RWPE2 (cell line): Measurements from ENCODE around the gene IQGAP2.

Source experiments
- ATAC-seq: fragments of 200-7000 bp; cut with Tn5 transposase; 3 replicates; pipeline ENCODE4 v1.9.1; 2021; ENCODE audit warnings: low read depth
- DNase-seq: peaks from one replicate; pipeline ENCODE4 v3.0.0-alpha.2; 2020; ENCODE audit warnings: low spot score
- H3K27ac ChIP-seq: fragments of 450-650 bp; 2 replicates; pipeline ENCODE4 v1.5.1; 2017; ENCODE audit warnings: mild to moderate bottlenecking; ENCODE audit not compliant: poor library complexity, severe bottlenecking
- H3K27me3 ChIP-seq: fragments of 250-450 bp; sonication (Bioruptor Pico); 2 replicates; pipeline ENCODE4 v1.5.1; 2021; ENCODE audit warnings: mild to moderate bottlenecking, moderate library complexity; ENCODE audit not compliant: insufficient read depth, poor library complexity, severe bottlenecking
- H3K36me3 ChIP-seq: fragments of 250-450 bp; sonication (Bioruptor Pico); 2 replicates; pipeline ENCODE4 v1.5.1; 2020; ENCODE audit warnings: low read depth, mild to moderate bottlenecking, moderate library complexity
- H3K4me1 ChIP-seq: fragments of 250-450 bp; sonication (Bioruptor Pico); 2 replicates; pipeline ENCODE4 v1.5.1; 2021; ENCODE audit warnings: mild to moderate bottlenecking, moderate library complexity; ENCODE audit not compliant: insufficient read depth, poor library complexity, severe bottlenecking
- H3K4me3 ChIP-seq: fragments of 250-450 bp; sonication (Bioruptor Pico); 2 replicates; pipeline ENCODE4 v1.5.1; 2021; ENCODE audit warnings: mild to moderate bottlenecking, moderate library complexity; ENCODE audit not compliant: severe bottlenecking
- H3K9me3 ChIP-seq: fragments of 250-450 bp; sonication (Bioruptor Pico); 2 replicates; pipeline ENCODE4 v1.5.1; 2021; ENCODE audit warnings: mild to moderate bottlenecking, moderate library complexity; ENCODE audit not compliant: severe bottlenecking
- TF ChIP-seq, protein P1 (sequence below): fragments of 450-650 bp; IDR thresholded peaks from one replicate; pipeline ENCODE4 v1.5.1; 2017; ENCODE audit warnings: mild to moderate bottlenecking, moderate library complexity; ENCODE audit not compliant: poor library complexity, severe bottlenecking

Gene IQGAP2

DNA sequence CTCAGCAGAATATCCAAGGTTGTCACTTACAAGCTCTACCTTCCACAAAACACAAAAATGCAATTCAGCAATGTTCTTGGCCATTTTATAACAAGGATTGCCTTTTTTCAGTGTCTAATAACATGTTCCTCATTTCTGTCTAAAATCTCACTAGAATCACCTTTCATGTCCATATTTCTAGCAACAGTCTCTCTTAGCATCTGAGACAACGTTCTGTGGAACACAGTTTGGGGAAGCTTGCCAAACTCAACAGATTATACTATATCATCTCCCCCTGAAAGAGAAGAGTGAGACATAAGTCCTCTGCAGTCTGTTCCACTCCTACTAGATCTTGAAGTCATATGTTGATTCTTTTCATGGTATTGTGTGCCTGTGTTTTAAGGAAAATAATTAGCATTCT is 149.5 kb downstream of the IQGAP2 start:
- Histone ChIP-seq H3K27ac (no peak overlapping the region), H3K4me3 (no peak overlapping the region), H3K4me1 (no peaks in the 10 kb centered on the region), H3K27me3 (no peaks in the 10 kb centered on the region), H3K36me3 (no peaks in the 10 kb centered on the region), H3K9me3 (no peaks in the 10 kb centered on the region)
- no peak for ATAC-seq
- TF ChIP-seq, protein P1, sequence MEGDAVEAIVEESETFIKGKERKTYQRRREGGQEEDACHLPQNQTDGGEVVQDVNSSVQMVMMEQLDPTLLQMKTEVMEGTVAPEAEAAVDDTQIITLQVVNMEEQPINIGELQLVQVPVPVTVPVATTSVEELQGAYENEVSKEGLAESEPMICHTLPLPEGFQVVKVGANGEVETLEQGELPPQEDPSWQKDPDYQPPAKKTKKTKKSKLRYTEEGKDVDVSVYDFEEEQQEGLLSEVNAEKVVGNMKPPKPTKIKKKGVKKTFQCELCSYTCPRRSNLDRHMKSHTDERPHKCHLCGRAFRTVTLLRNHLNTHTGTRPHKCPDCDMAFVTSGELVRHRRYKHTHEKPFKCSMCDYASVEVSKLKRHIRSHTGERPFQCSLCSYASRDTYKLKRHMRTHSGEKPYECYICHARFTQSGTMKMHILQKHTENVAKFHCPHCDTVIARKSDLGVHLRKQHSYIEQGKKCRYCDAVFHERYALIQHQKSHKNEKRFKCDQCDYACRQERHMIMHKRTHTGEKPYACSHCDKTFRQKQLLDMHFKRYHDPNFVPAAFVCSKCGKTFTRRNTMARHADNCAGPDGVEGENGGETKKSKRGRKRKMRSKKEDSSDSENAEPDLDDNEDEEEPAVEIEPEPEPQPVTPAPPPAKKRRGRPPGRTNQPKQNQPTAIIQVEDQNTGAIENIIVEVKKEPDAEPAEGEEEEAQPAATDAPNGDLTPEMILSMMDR, result no peak
- no peak for DNase-seq

DNA sequence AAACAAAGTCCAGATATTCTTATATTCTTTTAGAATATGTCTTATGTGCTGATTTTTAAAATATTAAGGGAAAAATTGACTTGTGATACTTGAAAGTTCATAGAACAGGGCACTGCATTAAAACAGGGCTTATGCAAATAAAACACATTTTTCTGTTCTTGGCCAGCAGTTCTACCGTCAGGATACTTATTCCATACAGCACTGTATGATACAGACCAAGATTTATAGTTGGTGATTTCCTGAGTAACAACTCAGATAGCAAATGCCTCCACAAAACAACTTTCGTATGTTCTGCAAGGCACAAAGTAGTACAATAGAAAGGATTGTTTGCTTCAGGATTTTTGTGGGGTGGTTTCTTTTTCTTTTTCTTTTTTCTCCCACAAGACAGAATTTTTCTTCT is 150.2 kb downstream of the IQGAP2 start:
- H3K4me1 ChIP-seq, result no peaks in the 10 kb centered on the region
- H3K9me3 ChIP-seq, result no peaks in the 10 kb centered on the region
- DNase-seq (no peak), ATAC-seq (no peak)
- H3K36me3 ChIP-seq, result no peaks in the 10 kb centered on the region
- no peak overlapping the region for H3K27ac ChIP-seq
- TF ChIP-seq, protein P1, result no peak
- H3K27me3 ChIP-seq, result no peaks in the 10 kb centered on the region
- no peak overlapping the region for H3K4me3 ChIP-seq

DNA sequence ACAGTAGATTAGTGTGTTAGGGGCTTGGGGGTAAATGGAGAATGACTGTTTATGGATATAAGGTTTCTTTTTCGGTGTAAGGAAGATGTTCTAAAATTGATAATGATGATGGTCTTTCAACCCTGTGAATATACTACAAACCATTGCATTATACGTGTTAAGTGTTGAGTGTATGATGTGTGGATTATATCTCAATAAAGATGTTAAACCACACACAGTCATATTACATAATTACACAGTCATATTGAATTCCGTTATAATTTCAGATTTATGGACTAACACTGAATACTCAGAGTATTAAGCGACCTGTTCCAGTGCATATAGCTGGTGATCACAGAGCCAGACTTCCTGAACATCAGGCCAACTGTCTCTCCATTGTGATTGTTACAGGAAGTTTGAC is 152.0 kb downstream of the IQGAP2 start:
- H3K36me3 ChIP-seq, result no peaks in the 10 kb centered on the region
- no peak overlapping the region for H3K27ac ChIP-seq
- TF ChIP-seq, protein P1, result no peak
- H3K9me3 ChIP-seq, result no peaks in the 10 kb centered on the region
- no peak overlapping the region for H3K4me3 ChIP-seq
- no peaks in the 10 kb centered on the region for H3K4me1 ChIP-seq
- no peak for DNase-seq
- H3K27me3 ChIP-seq, result no peaks in the 10 kb centered on the region
- no peak for ATAC-seq

DNA sequence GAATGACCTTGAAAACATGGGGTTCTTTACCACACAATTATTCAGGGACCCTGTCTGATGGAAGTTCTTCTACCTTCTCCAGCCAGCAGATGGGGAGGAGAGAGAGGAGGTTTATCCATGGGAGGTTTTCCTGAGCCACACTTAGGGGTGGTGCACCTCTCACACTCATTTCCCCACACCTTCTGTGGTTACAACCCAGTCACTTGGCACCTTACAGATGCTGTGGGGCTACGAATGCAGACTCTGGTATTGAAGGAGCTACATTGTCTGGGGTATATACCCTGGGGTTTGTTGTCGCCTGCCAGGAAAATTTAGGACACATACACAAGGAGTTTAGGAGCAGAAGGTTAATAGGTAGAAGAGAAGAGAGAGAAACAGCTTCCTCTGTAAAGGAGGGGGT is 152.6 kb downstream of the IQGAP2 start:
- no peaks in the 10 kb centered on the region for H3K27me3 ChIP-seq
- TF ChIP-seq, protein P1, result no peak
- DNase-seq, result no peak

DNA sequence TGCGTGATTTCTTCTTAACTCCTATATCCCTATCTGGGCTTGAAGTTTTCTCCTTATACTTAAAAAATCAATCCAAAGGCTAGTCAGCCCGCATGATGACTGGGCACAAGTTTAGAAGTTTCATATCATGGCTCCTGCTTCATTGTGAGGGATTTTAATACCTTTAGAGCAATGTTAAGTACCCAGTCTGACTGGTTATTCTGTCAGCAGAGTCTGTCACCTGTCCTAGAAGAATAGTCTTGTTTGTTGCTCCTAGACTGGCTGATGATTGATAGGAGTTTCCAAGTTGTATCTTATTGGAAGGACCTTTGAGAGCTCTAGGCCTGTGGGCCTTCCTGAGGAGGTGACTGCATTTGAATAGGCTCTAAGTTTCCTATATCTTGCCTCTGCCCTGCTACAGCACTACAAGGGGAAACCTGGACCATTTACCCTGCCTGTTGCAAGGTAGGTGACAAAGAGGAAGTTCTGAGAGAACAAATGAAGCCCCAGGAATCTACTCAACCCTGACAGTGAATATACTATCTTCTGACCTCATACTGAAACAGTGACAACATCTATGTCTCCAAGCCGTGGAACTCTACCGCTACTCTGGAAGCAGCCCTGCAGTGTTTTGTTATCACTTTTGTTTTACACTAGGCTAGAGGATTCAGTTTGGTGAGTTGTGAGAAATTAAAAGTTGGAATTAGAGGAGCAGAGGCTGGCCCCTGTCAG is 153.6 kb downstream of the IQGAP2 start:
- H3K9me3 ChIP-seq, result no peaks in the 10 kb centered on the region
- no peak for DNase-seq

More for the DNA sequence above, 152.6 kb downstream of the IQGAP2 start:
- no peaks in the 10 kb centered on the region for H3K36me3 ChIP-seq
- H3K9me3 ChIP-seq, result no peaks in the 10 kb centered on the region
- no peaks in the 10 kb centered on the region for H3K4me1 ChIP-seq
- no peak overlapping the region for H3K4me3 ChIP-seq
- no peak for ATAC-seq
- H3K27ac ChIP-seq, result no peak overlapping the region

More for the DNA sequence above, 153.6 kb downstream of the IQGAP2 start:
- no peaks in the 10 kb centered on the region for H3K36me3 ChIP-seq
- H3K4me1 ChIP-seq, result no peaks in the 10 kb centered on the region
- H3K4me3 ChIP-seq, result no peak overlapping the region
- H3K27ac ChIP-seq, result no peak overlapping the region
- no peaks in the 10 kb centered on the region for H3K27me3 ChIP-seq
- no peak for ATAC-seq
- TF ChIP-seq, protein P1, result no peak
